Activated CD4-positive, alpha-beta T cell treated with anti-CD3 and anti-CD28 coated beads, Interleukin-2, amount 10 ng/mL, durations not matched to agents 24 days and 14 days (primary cell): ENCODE results near the gene ATAD3A. TPM values are rescaled to one million over a fixed set of nuclear protein-coding genes. Genes with fewer than 3 reads are reported as not detected.
"Not testable (repeated sequence)": the region's sequence is repeated elsewhere in the genome, so short reads cannot be mapped to it uniquely, and the experiment has no call there.

Source experiments
- DNase-seq: peaks from one replicate; pipeline ENCODE4 v3.0.0; 2022
- H3K27ac Mint-ChIP-seq: one replicate; pipeline ENCODE4 v1.8.0; 2022; ENCODE audit warnings: mild to moderate bottlenecking, mixed read lengths
- H3K27me3 Mint-ChIP-seq: one replicate; pipeline ENCODE4 v1.8.0; 2022; ENCODE audit warnings: mixed read lengths
- H3K36me3 Mint-ChIP-seq: one replicate; pipeline ENCODE4 v1.8.0; 2022; ENCODE audit warnings: low read depth, mild to moderate bottlenecking, mixed read lengths
- H3K4me1 Mint-ChIP-seq: one replicate; pipeline ENCODE4 v1.8.0; 2021; ENCODE audit warnings: mixed read lengths
- H3K4me3 Mint-ChIP-seq: one replicate; pipeline ENCODE4 v1.8.0; 2022; ENCODE audit warnings: mild to moderate bottlenecking, moderate library complexity, mixed read lengths
- H3K9me3 Mint-ChIP-seq: one replicate; pipeline ENCODE4 v1.8.0; 2021; ENCODE audit warnings: mixed read lengths
- intact Hi-C: fragments of 100-400 bp; cut with micrococcal nuclease; formaldehyde crosslinking; loops from one replicate; pipeline ENCODE4 v1.15.1; 2023
- total RNA-seq: library from RNA; stranded (reverse); gene quantifications from 2 replicates; pipeline ENCODE4 v1.2.3, GENCODE V29; 2022

ATAD3A gene
- total RNA-seq, 1 donor from 2014 or later = 107 TPM

- DNase-seq, H3K9me3 Mint-ChIP-seq, intact Hi-C loops, H3K4me3 Mint-ChIP-seq, H3K27me3 Mint-ChIP-seq, H3K4me1 Mint-ChIP-seq, H3K27ac Mint-ChIP-seq: not testable (repeated sequence)
- peaks cover 23% of the 10 kb centered on the region for H3K36me3 Mint-ChIP-seq
These were observed 10.6 kb downstream of the ATAD3A start for GRCh38 chr1:1522536-1522935.

GRCh38 chr1:1523226-1523625 lies 11.3 kb downstream of the ATAD3A start:
- H3K9me3 Mint-ChIP-seq, DNase-seq, H3K27me3 Mint-ChIP-seq, H3K27ac Mint-ChIP-seq, intact Hi-C loops, H3K4me1 Mint-ChIP-seq, H3K4me3 Mint-ChIP-seq: not testable (repeated sequence)
- peaks cover 20% of the 10 kb centered on the region for H3K36me3 Mint-ChIP-seq

- H3K4me1 Mint-ChIP-seq, DNase-seq, H3K9me3 Mint-ChIP-seq, H3K4me3 Mint-ChIP-seq, H3K27ac Mint-ChIP-seq, intact Hi-C loops, H3K27me3 Mint-ChIP-seq: not testable (repeated sequence)
- peaks cover 16% of the 10 kb centered on the region for H3K36me3 Mint-ChIP-seq
These were observed 11.7 kb downstream of the ATAD3A start for GRCh38 chr1:1523651-1524050.

GRCh38 chr1:1524750-1525383 lies 12.9 kb downstream of the ATAD3A start:
- DNase-seq, H3K4me3 Mint-ChIP-seq, intact Hi-C loops, H3K4me1 Mint-ChIP-seq, H3K9me3 Mint-ChIP-seq, H3K27ac Mint-ChIP-seq, H3K27me3 Mint-ChIP-seq: not testable (repeated sequence)
- peaks cover 20% of the 10 kb centered on the region for H3K36me3 Mint-ChIP-seq

GRCh38 chr1:1526476-1526875 lies 14.5 kb downstream of the ATAD3A start:
- H3K27me3 Mint-ChIP-seq, H3K27ac Mint-ChIP-seq, intact Hi-C loops, DNase-seq, H3K4me3 Mint-ChIP-seq, H3K9me3 Mint-ChIP-seq, H3K4me1 Mint-ChIP-seq: not testable (repeated sequence)
- H3K36me3 Mint-ChIP-seq = peaks cover 30% of the 10 kb centered on the region

- Mint-ChIP-seq H3K4me1 (no peaks in the 10 kb centered on the region), H3K27me3 (no peaks in the 10 kb centered on the region), H3K36me3 (peaks cover 35% of the 10 kb centered on the region), H3K9me3 (peaks cover 5% of the 10 kb centered on the region), H3K4me3 (no peak overlapping the region), H3K27ac (no peak overlapping the region)
- intact Hi-C loops = no loop called here
- DNase-seq = no peak
These were observed 15.3 kb downstream of the ATAD3A start for GRCh38 chr1:1527092-1527816.

GRCh38 chr1:1528301-1529267 lies 16.6 kb downstream of the ATAD3A start:
- H3K36me3 Mint-ChIP-seq = peaks cover 36% of the 10 kb centered on the region
- intact Hi-C loops = no loop called here
- no peaks in the 10 kb centered on the region for H3K27me3 Mint-ChIP-seq
- no peak overlapping the region for H3K27ac Mint-ChIP-seq
- H3K4me1 Mint-ChIP-seq = no peaks in the 10 kb centered on the region
- no peak overlapping the region for H3K4me3 Mint-ChIP-seq
- H3K9me3 Mint-ChIP-seq = peaks cover 5% of the 10 kb centered on the region
- no peak for DNase-seq

- Mint-ChIP-seq H3K9me3 (peaks cover 5% of the 10 kb centered on the region), H3K4me3 (no peak overlapping the region)
These were observed 17.4 kb downstream of the ATAD3A start for GRCh38 chr1:1529321-1529720.

GRCh38 chr1:1529936-1530335 lies 18.0 kb downstream of the ATAD3A start:
- peaks cover 36% of the 10 kb centered on the region for H3K36me3 Mint-ChIP-seq
- no peaks in the 10 kb centered on the region for H3K27me3 Mint-ChIP-seq
- H3K4me1 Mint-ChIP-seq = no peaks in the 10 kb centered on the region
- no peak overlapping the region for H3K27ac Mint-ChIP-seq
- H3K9me3 Mint-ChIP-seq = peaks cover 5% of the 10 kb centered on the region
- H3K4me3 Mint-ChIP-seq = no peak overlapping the region
- DNase-seq = no peak
- intact Hi-C loops = no loop called here

More at GRCh38 chr1:1529321-1529720, 17.4 kb downstream of the ATAD3A start:
- H3K36me3 Mint-ChIP-seq = peaks cover 36% of the 10 kb centered on the region
- intact Hi-C loops = no loop called here
- no peak for DNase-seq
- no peak overlapping the region for H3K27ac Mint-ChIP-seq
- H3K27me3 Mint-ChIP-seq = no peaks in the 10 kb centered on the region
- no peaks in the 10 kb centered on the region for H3K4me1 Mint-ChIP-seq

GRCh38 chr1:1531947-1532346 lies 20.0 kb downstream of the ATAD3A start:
- intact Hi-C loops = no loop called here
- peaks cover 32% of the 10 kb centered on the region for H3K36me3 Mint-ChIP-seq
- H3K27me3 Mint-ChIP-seq = no peaks in the 10 kb centered on the region
- peaks cover 5% of the 10 kb centered on the region for H3K9me3 Mint-ChIP-seq
- DNase-seq = no peak
- H3K4me3 Mint-ChIP-seq = no peak overlapping the region
- H3K4me1 Mint-ChIP-seq = no peaks in the 10 kb centered on the region
- H3K27ac Mint-ChIP-seq = no peak overlapping the region

GRCh38 chr1:1533176-1533893 lies 21.4 kb downstream of the ATAD3A start:
- DNase-seq, H3K27me3 Mint-ChIP-seq, H3K4me3 Mint-ChIP-seq, H3K4me1 Mint-ChIP-seq, intact Hi-C loops, H3K9me3 Mint-ChIP-seq, H3K27ac Mint-ChIP-seq: not testable (repeated sequence)
- peaks cover 26% of the 10 kb centered on the region for H3K36me3 Mint-ChIP-seq

GRCh38 chr1:1533894-1534291 lies 21.9 kb downstream of the ATAD3A start:
- H3K4me1 Mint-ChIP-seq, H3K27me3 Mint-ChIP-seq, H3K9me3 Mint-ChIP-seq, H3K4me3 Mint-ChIP-seq, intact Hi-C loops, H3K27ac Mint-ChIP-seq, DNase-seq: not testable (repeated sequence)
- peaks cover 26% of the 10 kb centered on the region for H3K36me3 Mint-ChIP-seq

GRCh38 chr1:1534401-1535154 lies 22.6 kb downstream of the ATAD3A start:
- Mint-ChIP-seq H3K27ac (no peak overlapping the region), H3K4me3 (no peak overlapping the region), H3K4me1 (no peaks in the 10 kb centered on the region), H3K36me3 (peaks cover 25% of the 10 kb centered on the region), H3K9me3 (peaks cover 5% of the 10 kb centered on the region), H3K27me3 (peaks cover under 1% of the 10 kb centered on the region)
- DNase-seq = no peak
- intact Hi-C loops = no loop called here
